Osteocyte (in vitro differentiated cells): ENCODE measurements around the gene L1TD1. TPM values are rescaled to one million over a fixed set of nuclear protein-coding genes. Genes with fewer than 3 reads are reported as not detected.
"Not testable (repeated sequence)": the region's sequence is repeated elsewhere in the genome, so short reads cannot be mapped to it uniquely, and the experiment has no call there.

ENCODE experiments used
- DNase-seq: peaks from one replicate; pipeline ENCODE4 v3.0.0; 2021; ENCODE audit warnings: mixed read lengths; ENCODE audit not compliant: unreplicated experiment; ENCODE audit errors: extremely low spot score
- H3K27ac Mint-ChIP-seq: one replicate; pipeline ENCODE4 v1.8.0; 2021; ENCODE audit warnings: mild to moderate bottlenecking, mixed read lengths; ENCODE audit not compliant: unreplicated experiment
- H3K27me3 Mint-ChIP-seq: one replicate; pipeline ENCODE4 v1.8.0; 2021; ENCODE audit warnings: mixed read lengths; ENCODE audit not compliant: unreplicated experiment
- H3K36me3 Mint-ChIP-seq: one replicate; pipeline ENCODE4 v1.8.0; 2021; ENCODE audit warnings: mixed read lengths; ENCODE audit not compliant: unreplicated experiment
- H3K4me1 Mint-ChIP-seq: one replicate; pipeline ENCODE4 v1.8.0; 2021; ENCODE audit warnings: mixed read lengths; ENCODE audit not compliant: unreplicated experiment
- H3K4me3 Mint-ChIP-seq: one replicate; pipeline ENCODE4 v1.8.0; 2021; ENCODE audit warnings: mild to moderate bottlenecking, moderate library complexity, mixed read lengths; ENCODE audit not compliant: unreplicated experiment
- H3K9me3 Mint-ChIP-seq: one replicate; pipeline ENCODE4 v1.8.0; 2021; ENCODE audit warnings: mixed read lengths; ENCODE audit not compliant: unreplicated experiment
- CTCF ChIP-seq: fragments of 200-600 bp; sonication (generic); IDR thresholded peaks from 2 replicates; pipeline ENCODE4 v1.5.0; 2021; ENCODE audit warnings: antibody characterized with exemption, mild to moderate bottlenecking, moderate library complexity
- total RNA-seq: library from RNA; stranded (reverse); gene quantifications from 2 replicates; pipeline ENCODE4 v1.2.1, GENCODE V29; 2021

The L1TD1 gene
- total RNA-seq, 1 donor from 2014 or later = not detected

GRCh38 chr1:62240651-62241370 is 46.2 kb downstream of the L1TD1 start:
- Mint-ChIP-seq H3K36me3 (no peaks in the 10 kb centered on the region), H3K4me1 (peaks cover 24% of the 10 kb centered on the region), H3K27me3 (no peaks in the 10 kb centered on the region), H3K27ac (no peak overlapping the region), H3K9me3 (peaks cover 4% of the 10 kb centered on the region), H3K4me3 (no peak overlapping the region)
- no peak for DNase-seq
- no peak for TF ChIP-seq CTCF

GRCh38 chr1:62241371-62242131 is 46.9 kb downstream of the L1TD1 start:
- Mint-ChIP-seq H3K36me3 (no peaks in the 10 kb centered on the region), H3K9me3 (peaks cover 4% of the 10 kb centered on the region), H3K27ac (no peak overlapping the region), H3K4me1 (peaks cover 24% of the 10 kb centered on the region), H3K27me3 (no peaks in the 10 kb centered on the region), H3K4me3 (no peak overlapping the region)
- no peak for DNase-seq
- no peak for TF ChIP-seq CTCF

GRCh38 chr1:62244380-62244779 is 49.7 kb downstream of the L1TD1 start:
- H3K27ac Mint-ChIP-seq, H3K4me1 Mint-ChIP-seq, DNase-seq, H3K4me3 Mint-ChIP-seq, H3K36me3 Mint-ChIP-seq, H3K9me3 Mint-ChIP-seq, H3K27me3 Mint-ChIP-seq: not testable (repeated sequence)

- H3K27me3 Mint-ChIP-seq = peaks cover 8% of the 10 kb centered on the region
- peaks cover 8% of the 10 kb centered on the region for H3K4me1 Mint-ChIP-seq
- no peak for TF ChIP-seq CTCF
- H3K4me3 Mint-ChIP-seq = no peak overlapping the region
- H3K9me3 Mint-ChIP-seq = peaks cover 4% of the 10 kb centered on the region
- no peaks in the 10 kb centered on the region for H3K36me3 Mint-ChIP-seq
- no peak overlapping the region for H3K27ac Mint-ChIP-seq
- no peak for DNase-seq
These were observed 50.6 kb downstream of the L1TD1 start for GRCh38 chr1:62245201-62245600.

GRCh38 chr1:62247391-62248168 is 52.9 kb downstream of the L1TD1 start:
- Mint-ChIP-seq H3K4me1 (no peaks in the 10 kb centered on the region), H3K27ac (no peak overlapping the region), H3K4me3 (no peak overlapping the region), H3K27me3 (peaks cover 16% of the 10 kb centered on the region), H3K9me3 (peaks cover 4% of the 10 kb centered on the region), H3K36me3 (no peaks in the 10 kb centered on the region)
- no peak for TF ChIP-seq CTCF
- no peak for DNase-seq
